NT2/D1 (cell line): Measurements from ENCODE around the gene LRIG1.

Experiments used
- SUZ12 ChIP-seq: IDR thresholded peaks from 2 replicates; pipeline ENCODE4 v1.6.1; 2011; ENCODE audit not compliant: insufficient read length, insufficient read depth; ENCODE audit errors: extremely low read depth
- YY1 ChIP-seq: IDR thresholded peaks from 2 replicates; pipeline ENCODE4 v1.6.1; 2011; ENCODE audit not compliant: insufficient read length, insufficient read depth
- ZNF274 ChIP-seq: IDR thresholded peaks from 2 replicates; pipeline ENCODE4 v1.6.1; 2011; ENCODE audit warnings: mild to moderate bottlenecking, low read depth, low read length

- no peak for TF ChIP-seq ZNF274
- TF ChIP-seq YY1, result no peak
- no peak for TF ChIP-seq SUZ12
Observed at GRCh38 chr3:66450390-66451022, 50.3 kb downstream of the LRIG1 start.
